Body of pancreas (tissue), 4 donors: ENCODE data around the gene ASB15.

Source experiments
- CTCF ChIP-seq, 7 experiments: fragments of 450-650 bp in 4 of 7; fragments of 200-600 bp in 3 of 7; sonication (generic) in 3 of 7; IDR thresholded peaks; one replicate each; pipeline ENCODE4 v1.5.1; 2016 to 2019; ENCODE audit warnings: antibody characterized with exemption in 7 of 7
- POLR2A ChIP-seq, 3 donors: fragments of 450-650 bp; IDR thresholded peaks; one replicate each; pipeline ENCODE4 v1.6.1; 2016; ENCODE audit warnings: antibody characterized with exemption in 3 of 3, mild to moderate bottlenecking in 2 of 3

DNA sequence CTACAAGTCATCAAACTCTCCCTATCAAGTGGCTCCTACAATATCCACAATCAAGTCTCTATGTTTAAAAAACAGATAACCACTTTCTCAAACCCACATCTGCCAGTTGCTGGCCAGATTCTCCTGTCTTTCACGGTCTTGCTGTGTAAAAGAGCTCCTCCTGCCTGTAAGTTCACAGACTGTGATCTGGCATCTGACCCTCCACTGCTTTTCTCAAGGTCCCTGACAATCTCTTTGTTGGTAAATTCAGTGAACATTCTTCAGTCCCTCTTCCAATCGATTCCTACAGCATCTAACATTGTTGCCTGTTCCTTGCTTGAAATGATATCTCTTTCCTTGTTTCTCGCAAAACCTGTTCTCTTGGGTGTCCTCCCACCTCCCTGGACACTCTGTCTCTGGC, 35.6 kb downstream of the ASB15 start:
- no peak for TF ChIP-seq CTCF (IDR thresholded peaks at IDR 0.05)
- no peak for TF ChIP-seq POLR2A (IDR thresholded peaks at IDR 0.05)
